ENCODE measurements around the gene MYO7A. TPM values are rescaled to one million over a fixed set of nuclear protein-coding genes. Genes with fewer than 3 reads are reported as not detected.

The MYO7A gene
- total RNA-seq, 1 donor from 2014 or later: 16.7 TPM

GRCh38 chr11:77173494-77173893, 45.4 kb downstream of the MYO7A start:
- DNase-seq (ENCODE audit: low spot score): no peak
- intact Hi-C loops (cut with DNase I): no loop called here
- peak; percentile 24 for ATAC-seq

- no peak for ATAC-seq
- intact Hi-C loops (cut with DNase I): no loop called here
Measured at GRCh38 chr11:77174559-77174958, 46.5 kb downstream of the MYO7A start.

GRCh38 chr11:77175021-77175842, 47.2 kb downstream of the MYO7A start:
- DNase-seq (ENCODE audit: low spot score): no peak
- ATAC-seq: peak; percentile 53
- intact Hi-C loops (cut with DNase I): no loop called here

More at GRCh38 chr11:77174559-77174958, 46.5 kb downstream of the MYO7A start:
- DNase-seq (ENCODE audit: low spot score): no peak

- intact Hi-C loops (cut with DNase I): no loop called here
- DNase-seq (ENCODE audit: low spot score): no peak
Measured at GRCh38 chr11:77175869-77176539, 48.0 kb downstream of the MYO7A start.

GRCh38 chr11:77176996-77177395, 49.0 kb downstream of the MYO7A start:
- intact Hi-C loops (cut with DNase I): no loop called here
- DNase-seq (ENCODE audit: low spot score) (no peak), ATAC-seq (no peak)

More at GRCh38 chr11:77175869-77176539, 48.0 kb downstream of the MYO7A start:
- ATAC-seq: peak; percentile 72

- ATAC-seq: no peak
- intact Hi-C loops (cut with DNase I): no loop called here
- no peak for DNase-seq (ENCODE audit: low spot score)
Measured at GRCh38 chr11:77178150-77178549, 50.1 kb downstream of the MYO7A start.

GRCh38 chr11:77179048-77179447, 51.0 kb downstream of the MYO7A start:
- ATAC-seq (no peak), DNase-seq (ENCODE audit: low spot score) (no peak)
- intact Hi-C loops (cut with DNase I): no loop called here

- intact Hi-C loops (cut with DNase I): loop anchor here (10.0 kb wide), 1 partner anchor 365 kb away; no protein-coding TSS in a partner anchor
- no peak for ATAC-seq
- DNase-seq (ENCODE audit: low spot score): no peak
Measured at GRCh38 chr11:77179681-77180080, 51.6 kb downstream of the MYO7A start.

- DNase-seq (ENCODE audit: low spot score) (no peak), ATAC-seq (no peak)
- intact Hi-C loops (cut with DNase I): loop anchor here (10.0 kb wide), 1 partner anchor 364 kb away; no protein-coding TSS in a partner anchor
Measured at GRCh38 chr11:77180346-77180745, 52.3 kb downstream of the MYO7A start.

- intact Hi-C loops (cut with DNase I): loop anchor here (10.0 kb wide), 1 partner anchor 364 kb away; no protein-coding TSS in a partner anchor
- no peak for ATAC-seq
- DNase-seq (ENCODE audit: low spot score): no peak
Measured at GRCh38 chr11:77181226-77181625, 53.2 kb downstream of the MYO7A start.

GRCh38 chr11:77181799-77182541, 53.9 kb downstream of the MYO7A start:
- no peak for DNase-seq (ENCODE audit: low spot score)
- intact Hi-C loops (cut with DNase I): loop anchor here (10.0 kb wide), 1 partner anchor 363 kb away; no protein-coding TSS in a partner anchor
- no peak for ATAC-seq

GRCh38 chr11:77182542-77183430, 54.7 kb downstream of the MYO7A start:
- no peak for ATAC-seq
- no peak for DNase-seq (ENCODE audit: low spot score)
- intact Hi-C loops (cut with DNase I): loop anchor here (10.0 kb wide), 1 partner anchor 362 kb away; no protein-coding TSS in a partner anchor

GRCh38 chr11:77183431-77183984, 55.5 kb downstream of the MYO7A start:
- intact Hi-C loops (cut with DNase I): loop anchor here (10.0 kb wide), 1 partner anchor 361 kb away; no protein-coding TSS in a partner anchor
- ATAC-seq (no peak), DNase-seq (ENCODE audit: low spot score) (no peak)

- DNase-seq (ENCODE audit: low spot score) (no peak), ATAC-seq (no peak)
- intact Hi-C loops (cut with DNase I): loop anchor here (10.0 kb wide), 1 partner anchor 361 kb away; no protein-coding TSS in a partner anchor
Measured at GRCh38 chr11:77184136-77184860, 56.3 kb downstream of the MYO7A start.

GRCh38 chr11:77186302-77186701, 58.3 kb downstream of the MYO7A start:
- intact Hi-C loops (cut with DNase I): loop anchor here (5.0 to 10.0 kb wide), 2 partner anchors 59 to 358 kb away; partner anchors contain the start of gene MYO7A
- no peak for DNase-seq (ENCODE audit: low spot score)
- no peak for ATAC-seq

- ATAC-seq (no peak), DNase-seq (ENCODE audit: low spot score) (no peak)
- intact Hi-C loops (cut with DNase I): loop anchor here (5.0 to 10.0 kb wide), 2 partner anchors 60 to 358 kb away; partner anchors contain the start of gene MYO7A
Measured at GRCh38 chr11:77187111-77187750, 59.2 kb downstream of the MYO7A start.

All from sciatic nerve (tissue), 2 donors.